IMR-90 (cell line): ENCODE data around the gene OR11L1. TPM values are rescaled to one million over a fixed set of nuclear protein-coding genes. Genes with fewer than 3 reads are reported as not detected.

Experiments used
- ATAC-seq: fragments of 200-7000 bp; cut with Tn5 transposase; 2 replicates; pipeline ENCODE4 v1.9.1; 2020; ENCODE audit warnings: low read depth, mild to moderate bottlenecking, moderate library complexity
- BruUV-seq: library from RNA; stranded (reverse); fragments of 400-500 nt; replicated peaks from 2 replicates; lab custom pipeline; 2021; lab: Mats Ljungman, UMichigan
- CTCF ChIA-PET: fragments of 300-600 bp; formaldehyde crosslinking; extraction: SDS; loops from one replicate; lab custom pipeline; 2021; ENCODE audit warnings: antibody characterized with exemption; lab: Yijun Ruan, JAX
- POLR2A ChIA-PET: fragments of 300-600 bp; sonication (Branson Sonifier 250); formaldehyde crosslinking; loops from one replicate; lab custom pipeline; 2022; ENCODE audit warnings: antibody characterized with exemption; ENCODE audit not compliant: unreplicated experiment; lab: Charles Lee
- DNase-seq: peaks from one replicate; pipeline ENCODE4 v3.0.0; 2013
- H2AFZ ChIP-seq: replicated peaks from 2 replicates; pipeline ENCODE3; 2013; ENCODE audit warnings: low read length, mild to moderate bottlenecking; ENCODE audit not compliant: poor library complexity
- H2AK5ac ChIP-seq: 2 replicates; pipeline ENCODE4 v1.6.1; 2013; ENCODE audit warnings: low read depth, low read length, inconsistent platforms
- H2AK9ac ChIP-seq: replicated peaks from 2 replicates; pipeline ENCODE3; 2013; ENCODE audit warnings: mild to moderate bottlenecking, low read depth, low read length, moderate library complexity; ENCODE audit not compliant: poor library complexity
- H2BK120ac ChIP-seq: 2 replicates; pipeline ENCODE4 v1.6.1; 2013; ENCODE audit warnings: low read depth, low read length, inconsistent platforms
- H2BK15ac ChIP-seq: 3 replicates; pipeline ENCODE4 v1.6.1; 2013; ENCODE audit warnings: low read depth, low read length, inconsistent platforms
- H2BK20ac ChIP-seq: 2 replicates; pipeline ENCODE4 v1.6.1; 2013; ENCODE audit warnings: low read depth, mild to moderate bottlenecking, inconsistent platforms, low read length, moderate library complexity
- H2BK5ac ChIP-seq: 2 replicates; pipeline ENCODE4 v1.6.1; 2013; ENCODE audit warnings: mild to moderate bottlenecking, low read depth, low read length, inconsistent platforms; ENCODE audit not compliant: poor library complexity, severe bottlenecking
- H3K14ac ChIP-seq: replicated peaks from 2 replicates; pipeline ENCODE4 v1.6.1; 2013; ENCODE audit warnings: low read depth, low read length, inconsistent platforms
- H3K18ac ChIP-seq: 2 replicates; pipeline ENCODE4 v1.6.1; 2013; ENCODE audit warnings: low read depth, low read length, control low read depth
- H3K23ac ChIP-seq: 2 replicates; pipeline ENCODE4 v1.6.1; 2013; ENCODE audit warnings: low read depth, low read length, inconsistent platforms
- H3K27ac ChIP-seq: 2 replicates; pipeline ENCODE4 v1.5.1; 2013; ENCODE audit warnings: mild to moderate bottlenecking, control low read depth, low read length; ENCODE audit not compliant: insufficient read depth
- H3K27me3 ChIP-seq: 2 replicates; pipeline ENCODE4 v1.6.1; 2013; ENCODE audit warnings: low read length; ENCODE audit not compliant: control insufficient read depth, insufficient read depth
- H3K36me3 ChIP-seq: 2 replicates; pipeline ENCODE4 v1.6.1; 2013; ENCODE audit warnings: low read length, mixed read lengths; ENCODE audit not compliant: control insufficient read depth, insufficient read depth
- H3K4ac ChIP-seq: 2 replicates; pipeline ENCODE4 v1.6.1; 2013; ENCODE audit warnings: low read depth, low read length, inconsistent platforms
- H3K4me1 ChIP-seq: 2 replicates; pipeline ENCODE4 v1.6.1; 2013; ENCODE audit warnings: low read length, mixed read lengths; ENCODE audit not compliant: control insufficient read depth, insufficient read depth
- H3K4me2 ChIP-seq: 2 replicates; pipeline ENCODE4 v1.6.1; 2013; ENCODE audit warnings: low read depth, mild to moderate bottlenecking, control low read depth, low read length, moderate library complexity
- H3K4me3 ChIP-seq: 2 replicates; pipeline ENCODE4 v1.5.1; 2013; ENCODE audit warnings: low read depth, mild to moderate bottlenecking, control low read depth, low read length, moderate library complexity; ENCODE audit not compliant: insufficient read depth
- H3K56ac ChIP-seq: 2 replicates; pipeline ENCODE4 v1.6.1; 2013; ENCODE audit warnings: low read length, inconsistent platforms; ENCODE audit not compliant: insufficient read depth; ENCODE audit errors: extremely low read depth
- H3K79me1 ChIP-seq, 2 experiments: 2 replicates each; pipeline ENCODE4 v1.6.1; 2013; ENCODE audit warnings: low read length in 2 of 2, inconsistent platforms in 1 of 2, low read depth in 1 of 2
- H3K9ac ChIP-seq: 2 replicates; pipeline ENCODE4 v1.6.1; 2013; ENCODE audit warnings: low read depth, low read length, control low read depth
- H3K9me1 ChIP-seq: 2 replicates; pipeline ENCODE4 v1.6.1; 2013; ENCODE audit warnings: low read length, inconsistent platforms; ENCODE audit not compliant: insufficient read depth
- H3K9me3 ChIP-seq: 2 replicates; pipeline ENCODE4 v1.6.1; 2013; ENCODE audit warnings: low read length; ENCODE audit not compliant: control insufficient read depth, insufficient read depth
- H4K20me1 ChIP-seq: 2 replicates; pipeline ENCODE4 v1.6.1; 2013; ENCODE audit warnings: low read length, inconsistent platforms; ENCODE audit not compliant: insufficient read depth
- H4K5ac ChIP-seq: 2 replicates; pipeline ENCODE4 v1.6.1; 2013; ENCODE audit warnings: mild to moderate bottlenecking, low read depth, low read length, control low read depth
- H4K8ac ChIP-seq, 2 experiments: 2 replicates each; pipeline ENCODE4 v1.6.1; 2013; ENCODE audit warnings: low read depth in 2 of 2, low read length in 2 of 2, control low read depth in 1 of 2, inconsistent platforms in 1 of 2
- H4K91ac ChIP-seq: 2 replicates; pipeline ENCODE4 v1.6.1; 2013; ENCODE audit warnings: low read depth, low read length, inconsistent platforms; ENCODE audit not compliant: insufficient read depth
- WGBS, 2 experiments: methylation state at CpG; one replicate each; pipeline versions ENCODE4 v1.1.5 to v1.1.7; 2013; ENCODE audit warnings: missing lambda C conversion rate in 2 of 2; ENCODE audit not compliant: insufficient read length in 1 of 2; ENCODE audit errors: extremely low coverage in 2 of 2; 5-methylcytosine and 5-hydroxymethylcytosine counted together
- dilution Hi-C: fragments of 300-500 bp; cut with HindIII; formaldehyde crosslinking; loops from one replicate; pipeline ENCODE4 v1.14.3; 2018; ENCODE audit warnings: low sequenced_read_pairs; ENCODE audit not compliant: unreplicated experiment
- in situ Hi-C: fragments of 300-500 bp; cut with MboI; formaldehyde crosslinking; loops from 3 replicates; pipeline ENCODE4 v1.14.3; 2019; ENCODE audit warnings: low sequenced_read_pairs, inconsistent platforms, mixed read lengths
- intact Hi-C: fragments of 100-400 bp; cut with micrococcal nuclease; formaldehyde crosslinking; loops from 2 replicates; pipeline ENCODE4 v1.10.0; 2022
- polyA plus RNA-seq, 3 experiments: library from polyadenylated mRNA; depleted of rRNA; stranded (reverse); fragments of >200 nt; gene quantifications; 2 replicates each; pipeline ENCODE4 v1.2.3, GENCODE V29; 2012; ENCODE audit warnings: low replicate concordance in 1 of 3
- total RNA-seq: library from RNA; depleted of rRNA; stranded (reverse); fragments of >200 nt; gene quantifications from 2 replicates; pipeline ENCODE4 v1.2.3, GENCODE V29; 2012
- TF ChIP-seq, protein P1 (sequence below): fragments of 150-350 bp; IDR thresholded peaks from 2 replicates; pipeline ENCODE4 v1.6.1; 2017; ENCODE audit warnings: mild to moderate bottlenecking, antibody characterized with exemption, low read length, low read depth

Gene OR11L1
- total and polyA plus RNA-seq, 2 of the 4 experiments (the other 2 are of a cell fraction) = not detected

GRCh38 chr1:247840818-247841217 is 878 bp downstream of the OR11L1 start:
- Histone ChIP-seq H3K79me1 (no peaks in the 10 kb centered on the region), H4K5ac (no peak overlapping the region), H3K56ac (no peak overlapping the region), H3K4me2 (no peak overlapping the region), H3K4ac (no peak overlapping the region), H4K91ac (no peak overlapping the region), H3K18ac (no peak overlapping the region), H2BK5ac (no peak overlapping the region), H3K27me3 (no peaks in the 10 kb centered on the region), H3K4me3 (no peak overlapping the region), H2BK20ac (no peak overlapping the region), H3K27ac (no peak overlapping the region), H2BK15ac (no peak overlapping the region), H3K23ac (no peak overlapping the region), H4K8ac (no peak overlapping the region), H2BK120ac (no peak overlapping the region), H3K4me1 (no peaks in the 10 kb centered on the region), H3K9ac (no peak overlapping the region), H4K20me1 (no peaks in the 10 kb centered on the region), H2AK9ac (no peak overlapping the region), H3K9me1 (no peaks in the 10 kb centered on the region), H2AK5ac (no peak overlapping the region), H3K14ac (no peak overlapping the region), H3K9me3 (peaks cover 24% of the 10 kb centered on the region; the same call in 1 of the 2 replicates), H3K36me3 (no peaks in the 10 kb centered on the region), H2AFZ (no peak overlapping the region)
- ATAC-seq (no peak), DNase-seq (no peak)
- ChIA-PET CTCF (no interaction called here), POLR2A (no interaction called here)
- 31% methylated on average over 2 of the region's 2 CpGs; no CpG with 5 or more reads in 1 of the 2 experiments for WGBS, 2 experiments
- TF ChIP-seq, protein P1, sequence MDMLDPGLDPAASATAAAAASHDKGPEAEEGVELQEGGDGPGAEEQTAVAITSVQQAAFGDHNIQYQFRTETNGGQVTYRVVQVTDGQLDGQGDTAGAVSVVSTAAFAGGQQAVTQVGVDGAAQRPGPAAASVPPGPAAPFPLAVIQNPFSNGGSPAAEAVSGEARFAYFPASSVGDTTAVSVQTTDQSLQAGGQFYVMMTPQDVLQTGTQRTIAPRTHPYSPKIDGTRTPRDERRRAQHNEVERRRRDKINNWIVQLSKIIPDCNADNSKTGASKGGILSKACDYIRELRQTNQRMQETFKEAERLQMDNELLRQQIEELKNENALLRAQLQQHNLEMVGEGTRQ = no peak
- dilution Hi-C loops (no loop called here), intact Hi-C loops (no loop called here), in situ Hi-C loops (no loop called here)
- no TSS peak for BruUV-seq
